Glutamatergic neuron (in vitro differentiated cells): Measurements from ENCODE around the gene KIF18B. TPM values are rescaled to one million over a fixed set of nuclear protein-coding genes. Genes with fewer than 3 reads are reported as not detected.

ENCODE experiments used
- DNase-seq: peaks from one replicate; pipeline ENCODE4 v3.0.0; 2022
- H3K27ac Mint-ChIP-seq: one replicate; pipeline ENCODE4 v1.8.0; 2020; ENCODE audit warnings: mild to moderate bottlenecking, mixed read lengths, inconsistent platforms; ENCODE audit not compliant: unreplicated experiment
- H3K27me3 Mint-ChIP-seq: one replicate; pipeline ENCODE4 v1.8.0; 2020; ENCODE audit warnings: mild to moderate bottlenecking, moderate library complexity, mixed read lengths, inconsistent platforms; ENCODE audit not compliant: unreplicated experiment
- H3K36me3 Mint-ChIP-seq: one replicate; pipeline ENCODE4 v1.8.0; 2020; ENCODE audit warnings: mild to moderate bottlenecking, mixed read lengths, inconsistent platforms; ENCODE audit not compliant: unreplicated experiment
- H3K4me1 Mint-ChIP-seq: one replicate; pipeline ENCODE4 v1.8.0; 2020; ENCODE audit warnings: mild to moderate bottlenecking, low read depth, mixed read lengths, inconsistent platforms; ENCODE audit not compliant: unreplicated experiment
- H3K4me3 Mint-ChIP-seq: one replicate; pipeline ENCODE4 v1.8.0; 2020; ENCODE audit warnings: mild to moderate bottlenecking, mixed read lengths, inconsistent platforms; ENCODE audit not compliant: unreplicated experiment
- H3K9me3 Mint-ChIP-seq: one replicate; pipeline ENCODE4 v1.8.0; 2020; ENCODE audit warnings: mild to moderate bottlenecking, moderate library complexity, mixed read lengths, inconsistent platforms; ENCODE audit not compliant: unreplicated experiment
- total RNA-seq: library from RNA; stranded (reverse); fragmentation: NEBNext Ultra II Directional; extraction: Animal tissue kit (Norgen Biotek cat#: 25700); gene quantifications from one replicate; pipeline ENCODE4 v1.2.1, GENCODE V29; 2021; ENCODE audit not compliant: unreplicated experiment
- TF ChIP-seq, protein P1 (sequence below): fragments of 200-600 bp; sonication (generic); IDR thresholded peaks from one replicate; pipeline ENCODE4 v1.5.0; 2021; ENCODE audit not compliant: partially characterized antibody, unreplicated experiment

The KIF18B gene
- total RNA-seq, 1 donor from 2014 or later = 7.4 TPM

DNA sequence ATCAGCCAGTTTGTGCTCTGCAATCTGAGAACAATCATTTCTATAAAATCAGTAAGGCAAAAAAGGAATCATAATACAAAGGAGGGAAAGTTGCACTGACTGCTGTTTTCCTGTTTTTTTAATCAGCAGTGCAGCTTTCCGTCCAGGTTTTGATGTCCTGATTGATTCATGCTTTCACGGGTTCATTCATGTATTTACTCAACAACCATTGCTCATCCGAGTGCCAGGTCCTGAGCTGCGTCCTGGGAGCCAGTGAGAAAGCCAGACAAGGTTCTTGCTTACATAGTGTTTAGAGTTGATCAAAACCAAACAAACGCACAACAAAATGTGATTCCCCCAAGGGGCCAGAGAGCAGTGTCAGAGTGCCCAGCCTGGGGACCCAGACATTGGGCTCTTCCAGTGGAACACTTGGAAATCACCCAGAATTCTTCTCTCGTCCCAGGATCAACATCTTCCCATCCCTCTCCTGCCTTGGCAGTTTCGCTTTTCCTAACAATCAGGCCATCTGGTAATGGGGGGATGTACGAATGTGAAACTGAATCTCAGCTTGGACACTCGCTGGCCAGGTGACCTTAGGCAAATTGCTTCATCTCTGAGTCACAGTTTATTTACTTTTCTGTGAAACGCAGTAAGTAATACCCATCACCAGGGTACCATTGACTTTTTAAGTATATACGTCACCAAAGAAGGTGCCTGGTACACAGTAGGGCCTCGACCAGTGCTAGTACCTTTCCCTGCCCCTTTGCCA is 33.8 kb upstream of the KIF18B start:
- no peaks in the 10 kb centered on the region for H3K36me3 Mint-ChIP-seq
- peaks cover 11% of the 10 kb centered on the region for H3K27me3 Mint-ChIP-seq
- peaks cover 32% of the 10 kb centered on the region for H3K4me1 Mint-ChIP-seq
- H3K4me3 Mint-ChIP-seq = no peak overlapping the region
- TF ChIP-seq, protein P1, sequence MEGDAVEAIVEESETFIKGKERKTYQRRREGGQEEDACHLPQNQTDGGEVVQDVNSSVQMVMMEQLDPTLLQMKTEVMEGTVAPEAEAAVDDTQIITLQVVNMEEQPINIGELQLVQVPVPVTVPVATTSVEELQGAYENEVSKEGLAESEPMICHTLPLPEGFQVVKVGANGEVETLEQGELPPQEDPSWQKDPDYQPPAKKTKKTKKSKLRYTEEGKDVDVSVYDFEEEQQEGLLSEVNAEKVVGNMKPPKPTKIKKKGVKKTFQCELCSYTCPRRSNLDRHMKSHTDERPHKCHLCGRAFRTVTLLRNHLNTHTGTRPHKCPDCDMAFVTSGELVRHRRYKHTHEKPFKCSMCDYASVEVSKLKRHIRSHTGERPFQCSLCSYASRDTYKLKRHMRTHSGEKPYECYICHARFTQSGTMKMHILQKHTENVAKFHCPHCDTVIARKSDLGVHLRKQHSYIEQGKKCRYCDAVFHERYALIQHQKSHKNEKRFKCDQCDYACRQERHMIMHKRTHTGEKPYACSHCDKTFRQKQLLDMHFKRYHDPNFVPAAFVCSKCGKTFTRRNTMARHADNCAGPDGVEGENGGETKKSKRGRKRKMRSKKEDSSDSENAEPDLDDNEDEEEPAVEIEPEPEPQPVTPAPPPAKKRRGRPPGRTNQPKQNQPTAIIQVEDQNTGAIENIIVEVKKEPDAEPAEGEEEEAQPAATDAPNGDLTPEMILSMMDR = no peak
- DNase-seq = no peak
- H3K27ac Mint-ChIP-seq = no peak overlapping the region
- H3K9me3 Mint-ChIP-seq = peaks cover 7% of the 10 kb centered on the region

DNA sequence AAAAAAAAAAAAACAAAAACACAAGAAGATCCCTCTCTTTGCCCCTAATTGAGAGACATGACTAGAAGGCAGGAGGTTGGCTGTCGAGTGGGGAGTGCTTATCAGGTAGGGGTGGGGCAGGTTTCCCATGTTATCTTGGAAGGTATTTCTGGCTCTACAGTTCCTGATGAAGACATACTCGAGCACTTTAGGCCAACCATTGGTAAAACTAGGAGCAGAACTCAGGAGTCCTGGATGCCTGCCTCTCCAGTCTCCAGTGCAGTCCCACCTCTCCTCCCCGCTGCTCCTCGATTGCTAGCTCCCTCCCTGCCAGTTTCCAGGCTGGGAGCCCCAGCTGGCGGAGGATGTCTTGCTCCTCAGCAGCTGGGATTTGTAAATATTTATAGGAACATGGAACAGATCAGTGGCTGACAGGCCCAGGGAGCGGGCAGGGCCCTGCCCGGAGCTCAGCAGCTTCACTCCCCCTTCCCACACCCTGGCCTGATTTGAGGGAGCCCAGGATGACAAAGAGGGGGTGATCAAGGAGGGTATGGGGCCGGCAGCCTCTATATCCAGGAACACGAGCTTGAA is 31.9 kb upstream of the KIF18B start:
- no peaks in the 10 kb centered on the region for H3K36me3 Mint-ChIP-seq
- H3K27ac Mint-ChIP-seq = peak overlapping the region; percentile 49
- H3K27me3 Mint-ChIP-seq = peaks cover 9% of the 10 kb centered on the region
- H3K9me3 Mint-ChIP-seq = peaks cover 4% of the 10 kb centered on the region
- TF ChIP-seq, protein P1 = no peak
- H3K4me3 Mint-ChIP-seq = peak overlapping the region; percentile 27
- peaks cover 34% of the 10 kb centered on the region for H3K4me1 Mint-ChIP-seq
- peak; percentile 60 for DNase-seq

DNA sequence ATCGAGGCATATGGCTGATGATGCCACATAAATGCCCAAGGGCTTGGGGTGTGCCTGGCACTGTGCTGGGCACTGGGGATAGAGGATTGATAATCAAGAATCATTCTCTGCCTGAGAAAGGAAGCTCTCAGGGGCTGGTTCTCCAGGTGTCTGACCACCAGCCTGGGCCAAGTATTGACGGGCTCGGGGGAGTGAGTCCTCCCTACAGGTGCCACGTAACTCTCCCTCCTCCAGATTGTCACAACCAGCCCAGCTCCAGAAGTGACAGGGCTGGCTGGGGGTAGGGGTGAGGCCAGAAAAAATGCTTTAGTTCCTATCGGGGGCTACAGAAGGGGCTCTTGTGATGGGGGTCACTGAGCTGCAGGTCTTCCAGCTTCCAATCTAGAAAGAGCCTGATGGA is 31.2 kb upstream of the KIF18B start:
- Mint-ChIP-seq H3K4me1 (peaks cover 34% of the 10 kb centered on the region), H3K36me3 (no peaks in the 10 kb centered on the region), H3K4me3 (peak overlapping the region; percentile 27), H3K9me3 (peaks cover 6% of the 10 kb centered on the region), H3K27ac (peak overlapping the region; percentile 49), H3K27me3 (peaks cover 12% of the 10 kb centered on the region)
- TF ChIP-seq, protein P1 = no peak
- no peak for DNase-seq

DNA sequence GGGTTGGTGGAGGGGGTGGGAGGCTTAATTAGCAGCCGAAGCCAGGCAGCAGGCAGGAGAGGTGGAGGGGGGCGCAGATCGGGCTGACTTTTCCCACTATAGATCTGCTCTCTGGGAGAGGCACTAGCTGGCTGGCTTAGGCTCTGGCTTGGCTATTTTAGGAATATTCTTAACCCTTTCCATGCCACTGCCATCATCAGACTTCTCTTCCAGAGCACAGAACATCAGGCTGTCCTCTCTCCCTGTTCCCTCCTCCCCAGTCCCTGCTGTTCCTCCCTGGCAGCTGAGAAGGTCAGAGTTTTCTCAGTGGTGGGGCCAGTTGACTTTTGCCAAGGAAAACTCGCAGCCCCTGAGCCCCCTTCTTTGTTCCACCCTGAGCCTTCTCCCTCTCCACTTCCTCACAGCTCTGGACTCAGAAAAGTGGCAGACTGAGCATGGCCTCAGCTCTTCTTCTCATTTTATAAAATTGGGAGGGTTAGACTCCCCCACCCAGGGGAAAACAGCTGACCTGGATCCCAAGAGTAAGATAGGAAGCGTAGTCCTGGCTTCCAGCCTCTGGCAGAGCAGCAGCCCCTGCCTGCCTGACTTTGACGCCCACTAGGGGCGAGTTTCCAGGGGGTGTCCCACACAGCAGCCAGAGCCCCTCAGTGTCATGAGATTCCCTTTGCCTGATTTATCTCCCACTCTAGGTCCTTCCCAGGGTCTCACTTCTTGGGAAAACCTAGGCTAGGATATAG is 30.4 kb upstream of the KIF18B start:
- DNase-seq = no peak
- peaks cover 34% of the 10 kb centered on the region for H3K4me1 Mint-ChIP-seq
- H3K27me3 Mint-ChIP-seq = peaks cover 15% of the 10 kb centered on the region
- peak overlapping the region; percentile 38 for H3K4me3 Mint-ChIP-seq
- TF ChIP-seq, protein P1 = no peak
- peaks cover 6% of the 10 kb centered on the region for H3K9me3 Mint-ChIP-seq
- H3K36me3 Mint-ChIP-seq = no peaks in the 10 kb centered on the region
- H3K27ac Mint-ChIP-seq = peak overlapping the region; percentile 48
